Epithelial cell of esophagus (primary cell): Measurements from ENCODE around the gene SERTAD1.

Source experiments
- DNase-seq: peaks from one replicate; pipeline ENCODE4 v3.0.0; 2010; ENCODE audit warnings: low read depth
- H3K4me3 ChIP-seq: 2 replicates; pipeline ENCODE4 v1.5.1; 2011; ENCODE audit warnings: mild to moderate bottlenecking, low read length, control low read depth
- TF ChIP-seq, protein P1 (sequence below): IDR thresholded peaks from 2 replicates; pipeline ENCODE4 v1.5.1; 2011; ENCODE audit warnings: low read depth, mild to moderate bottlenecking, low read length, control low read depth, inconsistent platforms; ENCODE audit not compliant: insufficient read depth; ENCODE audit errors: missing control alignments

The SERTAD1 gene

GRCh38 chr19:40374084-40374483 lies 51.7 kb downstream of the SERTAD1 start:
- TF ChIP-seq, protein P1, sequence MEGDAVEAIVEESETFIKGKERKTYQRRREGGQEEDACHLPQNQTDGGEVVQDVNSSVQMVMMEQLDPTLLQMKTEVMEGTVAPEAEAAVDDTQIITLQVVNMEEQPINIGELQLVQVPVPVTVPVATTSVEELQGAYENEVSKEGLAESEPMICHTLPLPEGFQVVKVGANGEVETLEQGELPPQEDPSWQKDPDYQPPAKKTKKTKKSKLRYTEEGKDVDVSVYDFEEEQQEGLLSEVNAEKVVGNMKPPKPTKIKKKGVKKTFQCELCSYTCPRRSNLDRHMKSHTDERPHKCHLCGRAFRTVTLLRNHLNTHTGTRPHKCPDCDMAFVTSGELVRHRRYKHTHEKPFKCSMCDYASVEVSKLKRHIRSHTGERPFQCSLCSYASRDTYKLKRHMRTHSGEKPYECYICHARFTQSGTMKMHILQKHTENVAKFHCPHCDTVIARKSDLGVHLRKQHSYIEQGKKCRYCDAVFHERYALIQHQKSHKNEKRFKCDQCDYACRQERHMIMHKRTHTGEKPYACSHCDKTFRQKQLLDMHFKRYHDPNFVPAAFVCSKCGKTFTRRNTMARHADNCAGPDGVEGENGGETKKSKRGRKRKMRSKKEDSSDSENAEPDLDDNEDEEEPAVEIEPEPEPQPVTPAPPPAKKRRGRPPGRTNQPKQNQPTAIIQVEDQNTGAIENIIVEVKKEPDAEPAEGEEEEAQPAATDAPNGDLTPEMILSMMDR: no peak
- H3K4me3 ChIP-seq: no peak overlapping the region
- no peak for DNase-seq

DNA sequence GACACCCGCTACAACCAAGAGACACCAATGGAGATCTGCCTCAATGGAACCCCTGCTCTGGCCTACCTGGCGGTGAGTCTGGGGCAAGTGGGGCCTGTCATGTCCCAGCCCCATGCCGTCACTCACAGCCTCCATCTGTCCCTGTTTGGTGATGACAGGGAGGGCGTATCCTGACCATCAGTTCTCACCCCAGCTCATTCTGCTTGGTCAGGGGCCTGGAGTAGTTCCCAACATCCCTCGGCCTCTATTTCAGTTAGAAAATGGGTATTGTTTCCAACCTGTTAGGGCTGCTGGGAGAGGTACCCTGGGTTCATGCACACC lies 54.0 kb downstream of the SERTAD1 start:
- DNase-seq: no peak
- H3K4me3 ChIP-seq: no peak overlapping the region
- TF ChIP-seq, protein P1: no peak
